ENCODE measurements around the gene C11orf16.

- TF ChIP-seq POLR2AphosphoS5 (IDR thresholded peaks at IDR 0.05; ENCODE audit: control insufficient read depth, insufficient read depth, low read depth, low read length) = no peak
- no peak for TF ChIP-seq SP1 (CRISPR knock-in tag; IDR thresholded peaks at IDR 0.05)
- TF ChIP-seq ZNF644 (tag; IDR thresholded peaks at IDR 0.05; ENCODE audit: low read depth) = no peak
- TF ChIP-seq MAZ (CRISPR knock-in tag; conservative IDR thresholded peaks at IDR 0.05 in 1 of 2, IDR thresholded peaks at IDR 0.05 in 1 of 2) = no peak
- no peak for TF ChIP-seq TBP (optimal IDR thresholded peaks at IDR 0.05; ENCODE audit: low read depth, low read length)
- no peak for TF ChIP-seq ZNF699 (CRISPR knock-in tag; IDR thresholded peaks at IDR 0.05; ENCODE audit: insufficient replicate concordance)
- no peak for TF ChIP-seq POLR2A (conservative IDR thresholded peaks at IDR 0.05)
- TF ChIP-seq TAF15 (IDR thresholded peaks at IDR 0.05; ENCODE audit: low read depth, low read length) = no peak
Observed at GRCh38 chr11:8914661-8915018, 18.1 kb downstream of the C11orf16 start.

All from K562 (cell line).